Liver (tissue), 3 donors: Measurements from ENCODE around the gene GABBR2.

Experiments used
- EGR1 ChIP-seq, 2 donors: IDR thresholded peaks; 2 replicates each; pipeline ENCODE4 v1.6.1; 2016 to 2018; ENCODE audit warnings: antibody characterized with exemption in 2 of 2, low read depth in 2 of 2
- HNF4G ChIP-seq: IDR thresholded peaks from 2 replicates; pipeline ENCODE4 v1.6.1; 2016; ENCODE audit warnings: antibody characterized with exemption
- RAD21 ChIP-seq, 2 donors: IDR thresholded peaks; 2 replicates each; pipeline ENCODE4 v1.6.1; 2016; ENCODE audit warnings: antibody characterized with exemption in 2 of 2, mild to moderate bottlenecking in 2 of 2
- RXRA ChIP-seq, 2 donors: IDR thresholded peaks; 2 replicates each; pipeline ENCODE4 v1.6.1; 2017 to 2018; ENCODE audit warnings: antibody characterized with exemption in 2 of 2, mild to moderate bottlenecking in 1 of 2
- SP1 ChIP-seq: IDR thresholded peaks from 2 replicates; pipeline ENCODE4 v1.6.1; 2018; ENCODE audit warnings: antibody characterized with exemption, mild to moderate bottlenecking
- TAF1 ChIP-seq: conservative IDR thresholded peaks from 2 replicates; pipeline ENCODE4 v1.6.1; 2016; ENCODE audit warnings: antibody characterized with exemption, mild to moderate bottlenecking
- YY1 ChIP-seq: IDR thresholded peaks from 2 replicates; pipeline ENCODE4 v1.6.1; 2016; ENCODE audit warnings: antibody characterized with exemption, mild to moderate bottlenecking
- TF ChIP-seq, protein P1 (sequence below): fragments of 150-350 bp; IDR thresholded peaks from 2 replicates; pipeline ENCODE4 v1.5.1; 2017; ENCODE audit warnings: improper control_type of control experiment, low read depth, low read length; ENCODE audit not compliant: missing input control
- TF ChIP-seq, protein P2 (sequence below): IDR thresholded peaks from 2 replicates; pipeline ENCODE4 v1.6.1; 2016; ENCODE audit warnings: antibody characterized with exemption
- TF ChIP-seq, protein P3 (sequence below): IDR thresholded peaks from 2 replicates; pipeline ENCODE4 v1.6.1; 2016; ENCODE audit warnings: antibody characterized with exemption
- donor health status: healthy.
- donor health status: healthy.

DNA sequence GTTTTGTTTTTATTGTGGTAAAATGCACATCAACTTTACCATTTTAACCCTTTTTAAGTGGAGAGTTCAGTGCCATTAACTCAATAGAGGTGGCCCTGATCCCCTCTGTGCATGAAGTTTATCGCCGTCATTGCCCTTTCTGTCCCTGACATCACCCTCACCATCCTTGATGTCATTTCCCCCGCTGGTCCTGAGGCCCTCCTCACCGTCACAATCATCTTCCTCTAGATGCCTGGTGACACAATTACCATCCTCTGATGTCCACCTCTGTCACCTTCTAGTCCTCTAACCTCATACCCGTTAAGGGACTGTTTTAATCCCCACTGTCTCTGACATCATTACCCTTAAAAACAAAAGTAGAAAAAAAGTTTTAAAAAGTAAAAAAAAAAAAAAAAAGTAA, 340.8 kb downstream of the GABBR2 start:
- TF ChIP-seq RAD21 (IDR thresholded peaks at IDR 0.05) (no peak), YY1 (no peak), SP1 (no peak), TAF1 (no peak), HNF4G (no peak), RXRA (IDR thresholded peaks at IDR 0.05) (no peak), EGR1 (IDR thresholded peaks at IDR 0.05; ENCODE audit: low read depth in 2 of 2) (no peak)
- TF ChIP-seq, protein P1, sequence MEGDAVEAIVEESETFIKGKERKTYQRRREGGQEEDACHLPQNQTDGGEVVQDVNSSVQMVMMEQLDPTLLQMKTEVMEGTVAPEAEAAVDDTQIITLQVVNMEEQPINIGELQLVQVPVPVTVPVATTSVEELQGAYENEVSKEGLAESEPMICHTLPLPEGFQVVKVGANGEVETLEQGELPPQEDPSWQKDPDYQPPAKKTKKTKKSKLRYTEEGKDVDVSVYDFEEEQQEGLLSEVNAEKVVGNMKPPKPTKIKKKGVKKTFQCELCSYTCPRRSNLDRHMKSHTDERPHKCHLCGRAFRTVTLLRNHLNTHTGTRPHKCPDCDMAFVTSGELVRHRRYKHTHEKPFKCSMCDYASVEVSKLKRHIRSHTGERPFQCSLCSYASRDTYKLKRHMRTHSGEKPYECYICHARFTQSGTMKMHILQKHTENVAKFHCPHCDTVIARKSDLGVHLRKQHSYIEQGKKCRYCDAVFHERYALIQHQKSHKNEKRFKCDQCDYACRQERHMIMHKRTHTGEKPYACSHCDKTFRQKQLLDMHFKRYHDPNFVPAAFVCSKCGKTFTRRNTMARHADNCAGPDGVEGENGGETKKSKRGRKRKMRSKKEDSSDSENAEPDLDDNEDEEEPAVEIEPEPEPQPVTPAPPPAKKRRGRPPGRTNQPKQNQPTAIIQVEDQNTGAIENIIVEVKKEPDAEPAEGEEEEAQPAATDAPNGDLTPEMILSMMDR, result no peak
- TF ChIP-seq, protein P2, sequence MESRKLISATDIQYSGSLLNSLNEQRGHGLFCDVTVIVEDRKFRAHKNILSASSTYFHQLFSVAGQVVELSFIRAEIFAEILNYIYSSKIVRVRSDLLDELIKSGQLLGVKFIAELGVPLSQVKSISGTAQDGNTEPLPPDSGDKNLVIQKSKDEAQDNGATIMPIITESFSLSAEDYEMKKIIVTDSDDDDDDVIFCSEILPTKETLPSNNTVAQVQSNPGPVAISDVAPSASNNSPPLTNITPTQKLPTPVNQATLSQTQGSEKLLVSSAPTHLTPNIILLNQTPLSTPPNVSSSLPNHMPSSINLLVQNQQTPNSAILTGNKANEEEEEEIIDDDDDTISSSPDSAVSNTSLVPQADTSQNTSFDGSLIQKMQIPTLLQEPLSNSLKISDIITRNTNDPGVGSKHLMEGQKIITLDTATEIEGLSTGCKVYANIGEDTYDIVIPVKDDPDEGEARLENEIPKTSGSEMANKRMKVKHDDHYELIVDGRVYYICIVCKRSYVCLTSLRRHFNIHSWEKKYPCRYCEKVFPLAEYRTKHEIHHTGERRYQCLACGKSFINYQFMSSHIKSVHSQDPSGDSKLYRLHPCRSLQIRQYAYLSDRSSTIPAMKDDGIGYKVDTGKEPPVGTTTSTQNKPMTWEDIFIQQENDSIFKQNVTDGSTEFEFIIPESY, result no peak
- TF ChIP-seq, protein P3, sequence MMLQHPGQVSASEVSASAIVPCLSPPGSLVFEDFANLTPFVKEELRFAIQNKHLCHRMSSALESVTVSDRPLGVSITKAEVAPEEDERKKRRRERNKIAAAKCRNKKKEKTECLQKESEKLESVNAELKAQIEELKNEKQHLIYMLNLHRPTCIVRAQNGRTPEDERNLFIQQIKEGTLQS, result no peak
